Vagina (tissue), 2 donors: Measurements from ENCODE around the gene EPHB1. TPM values are rescaled to one million over a fixed set of nuclear protein-coding genes. Genes with fewer than 3 reads are reported as not detected.
"Not testable (repeated sequence)": the region's sequence is repeated elsewhere in the genome, so short reads cannot be mapped to it uniquely, and the experiment has no call there.

Experiments
- DNase-seq, 2 donors: peaks; one replicate each; pipeline ENCODE4 v3.0.0-alpha.2; 2017; ENCODE audit errors: extremely low spot score in 2 of 2
- H3K27ac ChIP-seq: fragments of 200-600 bp; sonication (generic); one replicate; pipeline ENCODE4 v1.5.1; 2019
- H3K27me3 ChIP-seq: fragments of 200-600 bp; sonication (generic); one replicate; pipeline ENCODE4 v1.5.1; 2019
- H3K36me3 ChIP-seq, 2 donors: fragments of 200-600 bp; sonication (generic); one replicate each; pipeline ENCODE4 v1.5.1; 2017 to 2019
- H3K4me1 ChIP-seq: fragments of 200-600 bp; sonication (generic); one replicate; pipeline ENCODE4 v1.5.1; 2019
- H3K4me3 ChIP-seq, 2 donors: fragments of 200-600 bp; sonication (generic); 1 replicate in 1 of 2; 2 replicates in 1 of 2; pipeline ENCODE4 v1.5.1; 2016 to 2019
- H3K9me3 ChIP-seq: fragments of 200-600 bp; sonication (generic); one replicate; pipeline ENCODE4 v1.5.1; 2019
- POLR2A ChIP-seq, 2 donors: fragments of 450-650 bp; IDR thresholded peaks; one replicate each; pipeline ENCODE4 v1.6.1; 2017; ENCODE audit warnings: antibody characterized with exemption in 2 of 2, mild to moderate bottlenecking in 2 of 2, moderate library complexity in 2 of 2
- POLR2AphosphoS5 ChIP-seq, 2 donors: sonication (generic); formaldehyde crosslinking; IDR thresholded peaks; one replicate each; pipeline ENCODE4 v1.9.0; 2017; ENCODE audit warnings: antibody characterized with exemption in 2 of 2, mild to moderate bottlenecking in 2 of 2, low read depth in 1 of 2; ENCODE audit not compliant: insufficient read depth in 1 of 2
- intact Hi-C: fragments of 100-400 bp; cut with DNase I; formaldehyde crosslinking; loops from one replicate; pipeline ENCODE4 v1.15.1; 2023
- total RNA-seq: library from RNA; depleted of rRNA; stranded (reverse); fragments of >200 nt; gene quantifications from one replicate; pipeline ENCODE4 v1.2.3, GENCODE V29; 2016
- TF ChIP-seq, protein P1 (sequence below), 3 experiments: fragments of 450-650 bp in 2 of 3; fragments of 200-600 bp in 1 of 3; sonication (generic) in 1 of 3; IDR thresholded peaks; one replicate each; pipeline ENCODE4 v1.5.1; 2017 to 2019; ENCODE audit warnings: antibody characterized with exemption in 3 of 3, mild to moderate bottlenecking in 2 of 3, moderate library complexity in 2 of 3

Gene EPHB1
- total RNA-seq, 1 donor from 2014 or later, result 2.2 TPM

DNA sequence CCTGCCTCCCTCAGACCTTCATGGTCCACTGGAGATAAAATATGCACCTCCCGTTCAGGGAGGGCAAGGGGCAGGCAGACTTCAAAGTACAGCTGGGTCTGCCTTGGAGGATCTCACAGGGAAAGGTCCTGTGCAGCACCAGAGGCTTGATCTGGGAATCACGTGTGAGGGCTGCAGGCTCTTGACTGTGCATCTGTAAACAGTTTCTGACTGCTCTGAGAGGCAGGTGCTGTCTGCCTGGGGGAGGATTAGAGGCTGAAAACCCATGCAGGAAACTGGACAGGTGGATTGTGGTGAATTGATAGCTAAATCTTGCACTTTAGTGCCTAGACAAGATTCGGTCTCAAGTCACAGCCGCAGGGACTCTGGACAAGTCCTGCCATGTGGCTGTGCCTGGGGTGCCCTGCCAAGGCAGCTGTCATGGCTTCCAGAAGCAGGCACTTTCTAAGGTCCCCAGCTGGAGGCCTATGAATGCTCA lies 239.3 kb downstream of the EPHB1 start:
- H3K9me3 ChIP-seq, result no peaks in the 10 kb centered on the region
- no peaks in the 10 kb centered on the region for H3K36me3 ChIP-seq
- TF ChIP-seq POLR2A (IDR thresholded peaks at IDR 0.05) (no peak), POLR2AphosphoS5 (IDR thresholded peaks at IDR 0.05; ENCODE audit: insufficient read depth in 1 of 2, low read depth in 1 of 2) (no peak)
- TF ChIP-seq, protein P1, sequence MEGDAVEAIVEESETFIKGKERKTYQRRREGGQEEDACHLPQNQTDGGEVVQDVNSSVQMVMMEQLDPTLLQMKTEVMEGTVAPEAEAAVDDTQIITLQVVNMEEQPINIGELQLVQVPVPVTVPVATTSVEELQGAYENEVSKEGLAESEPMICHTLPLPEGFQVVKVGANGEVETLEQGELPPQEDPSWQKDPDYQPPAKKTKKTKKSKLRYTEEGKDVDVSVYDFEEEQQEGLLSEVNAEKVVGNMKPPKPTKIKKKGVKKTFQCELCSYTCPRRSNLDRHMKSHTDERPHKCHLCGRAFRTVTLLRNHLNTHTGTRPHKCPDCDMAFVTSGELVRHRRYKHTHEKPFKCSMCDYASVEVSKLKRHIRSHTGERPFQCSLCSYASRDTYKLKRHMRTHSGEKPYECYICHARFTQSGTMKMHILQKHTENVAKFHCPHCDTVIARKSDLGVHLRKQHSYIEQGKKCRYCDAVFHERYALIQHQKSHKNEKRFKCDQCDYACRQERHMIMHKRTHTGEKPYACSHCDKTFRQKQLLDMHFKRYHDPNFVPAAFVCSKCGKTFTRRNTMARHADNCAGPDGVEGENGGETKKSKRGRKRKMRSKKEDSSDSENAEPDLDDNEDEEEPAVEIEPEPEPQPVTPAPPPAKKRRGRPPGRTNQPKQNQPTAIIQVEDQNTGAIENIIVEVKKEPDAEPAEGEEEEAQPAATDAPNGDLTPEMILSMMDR (IDR thresholded peaks at IDR 0.05), result no peak
- intact Hi-C loops, result no loop called here
- H3K4me1 ChIP-seq, result no peaks in the 10 kb centered on the region
- H3K27ac ChIP-seq, result no peak overlapping the region
- DNase-seq, result peak in 1 of 2 donors; percentile 80
- H3K4me3 ChIP-seq, result no peak overlapping the region
- H3K27me3 ChIP-seq, result no peaks in the 10 kb centered on the region

DNA sequence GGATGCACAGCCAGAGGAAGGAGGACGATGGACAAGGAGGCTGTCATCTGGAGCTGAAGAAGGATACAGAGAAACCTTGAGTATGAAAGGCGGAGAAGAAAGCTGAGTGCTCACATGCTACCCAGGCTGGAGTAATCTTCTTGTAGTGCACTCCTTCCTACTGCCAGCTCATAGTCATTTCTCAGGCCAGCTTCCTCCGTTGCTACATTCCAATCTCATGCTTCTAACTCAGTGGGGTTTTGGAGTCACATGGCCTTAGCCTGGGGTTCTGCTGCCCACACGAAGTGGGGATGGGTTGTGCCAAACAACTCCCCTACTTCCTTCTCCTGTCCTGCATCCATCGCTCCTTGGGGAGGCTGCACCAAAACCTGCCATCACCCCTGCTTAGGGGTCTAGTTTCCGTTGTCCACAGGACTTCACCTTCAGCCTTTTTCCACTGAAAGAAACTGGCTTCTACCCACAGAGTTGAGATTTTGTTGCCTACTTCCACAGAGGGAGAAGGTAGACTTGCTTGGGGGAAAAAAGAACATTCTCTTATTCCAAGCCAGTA lies 239.9 kb downstream of the EPHB1 start:
- Histone ChIP-seq H3K36me3 (no peaks in the 10 kb centered on the region), H3K4me1 (no peaks in the 10 kb centered on the region), H3K27ac (no peak overlapping the region), H3K9me3 (no peaks in the 10 kb centered on the region), H3K4me3 (no peak overlapping the region), H3K27me3 (no peaks in the 10 kb centered on the region)
- TF ChIP-seq, protein P1 (IDR thresholded peaks at IDR 0.05), result no peak
- TF ChIP-seq POLR2AphosphoS5 (IDR thresholded peaks at IDR 0.05; ENCODE audit: insufficient read depth in 1 of 2, low read depth in 1 of 2) (no peak), POLR2A (IDR thresholded peaks at IDR 0.05) (no peak)
- no peak for DNase-seq
- intact Hi-C loops, result no loop called here

DNA sequence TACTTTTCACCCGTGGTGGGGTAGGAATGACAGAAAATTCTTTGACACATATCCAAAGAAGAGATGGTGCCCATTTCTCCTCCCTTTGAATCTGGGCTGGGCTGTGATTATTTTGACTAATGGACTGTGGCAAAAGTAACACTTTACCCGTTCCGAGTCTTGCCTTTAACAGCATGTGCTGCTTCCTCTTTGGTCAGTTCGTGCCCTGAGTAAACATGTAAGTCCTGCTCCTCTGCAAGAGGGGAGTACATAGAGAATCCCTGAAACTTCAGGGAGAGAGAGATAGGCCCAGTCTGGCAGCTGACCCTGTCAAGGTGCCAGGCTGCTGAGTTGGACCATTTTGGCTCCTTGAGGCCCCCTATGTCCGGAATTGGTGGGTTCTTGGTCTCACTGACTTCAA lies 243.1 kb downstream of the EPHB1 start:
- Histone ChIP-seq H3K4me1 (no peaks in the 10 kb centered on the region), H3K27me3 (no peaks in the 10 kb centered on the region), H3K4me3 (no peak overlapping the region), H3K36me3 (no peaks in the 10 kb centered on the region), H3K27ac (no peak overlapping the region), H3K9me3 (no peaks in the 10 kb centered on the region)
- TF ChIP-seq POLR2AphosphoS5 (IDR thresholded peaks at IDR 0.05; ENCODE audit: insufficient read depth in 1 of 2, low read depth in 1 of 2), result no peak
- DNase-seq, result no peak
- intact Hi-C loops, result no loop called here

DNA sequence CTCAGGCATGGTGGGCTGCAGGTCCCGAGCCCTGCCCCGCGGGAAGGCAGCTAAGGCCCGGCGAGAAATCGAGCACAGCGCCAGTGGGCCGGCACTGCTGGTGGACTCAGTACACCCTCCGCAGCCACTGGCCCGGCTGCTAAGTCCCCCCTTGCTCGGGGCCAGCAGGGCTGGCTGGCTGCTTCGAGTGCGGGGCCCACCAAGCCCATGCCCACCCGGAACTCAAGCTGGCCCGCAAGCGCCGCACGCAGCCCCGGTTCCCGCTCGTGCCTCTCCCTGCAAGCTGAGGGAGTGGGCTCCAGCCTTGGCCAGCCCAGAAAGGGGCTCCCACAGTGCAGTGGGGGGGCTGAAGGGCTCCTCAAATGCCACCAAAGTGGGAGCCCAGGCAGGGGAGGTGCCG lies 244.5 kb downstream of the EPHB1 start:
- DNase-seq, intact Hi-C loops, H3K27ac ChIP-seq, H3K36me3 ChIP-seq, H3K4me1 ChIP-seq, H3K9me3 ChIP-seq, H3K4me3 ChIP-seq, H3K27me3 ChIP-seq: not testable (repeated sequence)

DNA sequence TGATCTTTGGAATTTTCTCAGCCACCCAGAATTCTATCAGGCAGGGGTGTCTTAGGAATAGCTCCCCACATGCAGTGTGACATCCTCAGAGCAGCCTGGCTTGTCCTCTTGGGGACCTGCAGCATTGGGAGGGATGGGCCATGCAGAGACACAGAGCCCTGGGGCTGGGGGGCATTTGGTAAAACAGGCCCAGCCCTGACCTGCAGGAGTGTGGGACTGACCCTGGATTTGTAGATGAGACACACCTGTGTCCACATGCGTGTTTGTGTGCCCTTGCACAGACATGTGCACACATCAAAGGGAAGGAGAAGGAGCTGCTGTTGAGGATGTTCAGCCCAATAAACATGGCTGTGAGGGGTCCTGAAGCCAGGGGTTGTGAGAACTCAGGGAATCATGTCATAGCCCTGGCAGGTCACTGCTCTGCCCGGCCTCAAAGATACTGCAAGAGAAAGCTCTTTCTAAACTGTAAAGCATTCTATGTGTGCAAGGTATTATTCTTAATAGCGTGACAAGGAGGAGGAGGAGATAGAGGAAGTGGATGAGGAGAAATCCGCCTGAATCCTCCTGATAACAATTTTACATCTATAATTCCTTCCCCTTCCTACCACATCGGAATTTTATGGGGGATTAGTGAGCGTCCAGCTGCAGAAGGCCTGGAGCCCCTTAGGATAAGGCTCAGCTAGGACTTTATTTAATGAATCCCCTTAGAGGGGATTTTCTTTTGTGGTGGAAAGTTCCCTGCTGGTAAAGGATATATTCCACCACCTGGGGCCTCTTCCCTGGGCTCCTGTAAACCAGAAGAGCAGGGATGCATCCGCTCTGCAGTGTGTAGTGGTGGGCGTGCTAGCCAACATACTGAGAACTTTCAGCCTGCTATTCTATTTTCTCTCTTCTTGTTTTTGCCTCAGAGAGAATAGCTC lies 245.5 kb downstream of the EPHB1 start:
- H3K4me1 ChIP-seq, result no peaks in the 10 kb centered on the region
- intact Hi-C loops, result no loop called here
- H3K27ac ChIP-seq, result no peak overlapping the region
- H3K27me3 ChIP-seq, result no peaks in the 10 kb centered on the region
- H3K9me3 ChIP-seq, result no peaks in the 10 kb centered on the region
- H3K4me3 ChIP-seq, result no peak overlapping the region
- TF ChIP-seq POLR2A (IDR thresholded peaks at IDR 0.05) (no peak), POLR2AphosphoS5 (IDR thresholded peaks at IDR 0.05; ENCODE audit: insufficient read depth in 1 of 2, low read depth in 1 of 2) (no peak)
- TF ChIP-seq, protein P1 (IDR thresholded peaks at IDR 0.05), result no peak
- DNase-seq, result no peak
- no peaks in the 10 kb centered on the region for H3K36me3 ChIP-seq

DNA sequence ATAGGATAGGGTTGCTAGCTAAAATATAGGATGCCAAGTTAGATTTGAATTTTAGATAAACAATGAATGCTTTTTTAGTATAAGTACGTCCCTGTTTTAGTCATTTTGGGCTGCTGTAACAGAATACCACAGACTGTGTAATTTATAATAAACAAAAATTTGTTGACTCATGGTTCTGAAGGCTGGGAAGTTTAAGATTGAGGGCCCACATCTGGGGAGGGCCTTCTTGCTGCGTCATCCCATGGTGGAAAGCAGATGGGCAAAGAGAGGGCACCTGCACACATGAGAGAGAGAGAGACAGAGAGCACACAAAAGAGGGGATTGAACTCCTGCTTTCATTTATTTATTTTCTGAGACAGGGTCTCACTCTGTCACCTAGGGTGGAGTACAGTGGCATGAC lies 246.5 kb downstream of the EPHB1 start:
- intact Hi-C loops, result no loop called here
- no peak for DNase-seq
- Histone ChIP-seq H3K27ac (no peak overlapping the region), H3K4me3 (no peak overlapping the region), H3K9me3 (no peaks in the 10 kb centered on the region), H3K36me3 (no peaks in the 10 kb centered on the region), H3K27me3 (no peaks in the 10 kb centered on the region), H3K4me1 (no peaks in the 10 kb centered on the region)
- TF ChIP-seq POLR2A (IDR thresholded peaks at IDR 0.05) (no peak), POLR2AphosphoS5 (IDR thresholded peaks at IDR 0.05; ENCODE audit: insufficient read depth in 1 of 2, low read depth in 1 of 2) (no peak)
- TF ChIP-seq, protein P1 (IDR thresholded peaks at IDR 0.05), result no peak
